GM23248 (cell line): ENCODE results near the gene NCKAP5L. TPM values are rescaled to one million over a fixed set of nuclear protein-coding genes. Genes with fewer than 3 reads are reported as not detected.

Experiments used
- DNase-seq: peaks from one replicate; pipeline ENCODE4 v3.0.0-alpha.2; 2015
- H2AFZ ChIP-seq: fragments of 200-600 bp; sonication (generic); 2 replicates; pipeline ENCODE4 v1.6.1; 2016; ENCODE audit warnings: antibody characterized with exemption
- H3F3A ChIP-seq: fragments of 200-600 bp; sonication (generic); 2 replicates; pipeline ENCODE4 v1.6.1; 2016; ENCODE audit warnings: mild to moderate bottlenecking, antibody characterized with exemption, mixed run types; ENCODE audit not compliant: insufficient read depth
- H3K27ac ChIP-seq: fragments of 200-600 bp; sonication (generic); 2 replicates; pipeline ENCODE4 v1.5.1; 2016; ENCODE audit warnings: mild to moderate bottlenecking
- H3K27me3 ChIP-seq: fragments of 200-600 bp; sonication (generic); replicated peaks from 2 replicates; pipeline ENCODE4 v1.6.1; 2016; ENCODE audit warnings: mild to moderate bottlenecking; ENCODE audit not compliant: insufficient read depth
- H3K36me3 ChIP-seq: fragments of 200-600 bp; sonication (generic); 2 replicates; pipeline ENCODE4 v1.6.1; 2016; ENCODE audit warnings: low read depth, mild to moderate bottlenecking
- H3K4me1 ChIP-seq: fragments of 200-600 bp; sonication (generic); 2 replicates; pipeline ENCODE4 v1.6.1; 2016; ENCODE audit warnings: mild to moderate bottlenecking; ENCODE audit not compliant: insufficient read depth
- H3K4me2 ChIP-seq: fragments of 200-600 bp; sonication (generic); one replicate; pipeline ENCODE4 v1.6.1; 2016; ENCODE audit warnings: mild to moderate bottlenecking; ENCODE audit not compliant: unreplicated experiment
- H3K4me3 ChIP-seq: fragments of 200-600 bp; sonication (generic); 2 replicates; pipeline ENCODE4 v1.5.1; 2016; ENCODE audit warnings: mild to moderate bottlenecking
- H3K79me2 ChIP-seq: fragments of 200-600 bp; sonication (generic); 2 replicates; pipeline ENCODE4 v1.6.1; 2016; ENCODE audit warnings: mild to moderate bottlenecking; ENCODE audit not compliant: insufficient read depth
- H3K9ac ChIP-seq: fragments of 200-600 bp; sonication (generic); 2 replicates; pipeline ENCODE4 v1.6.1; 2016; ENCODE audit warnings: mild to moderate bottlenecking
- H3K9me2 ChIP-seq: fragments of 200-600 bp; sonication (generic); 2 replicates; pipeline ENCODE4 v1.6.1; 2016; ENCODE audit warnings: mixed run types, mild to moderate bottlenecking, moderate library complexity; ENCODE audit not compliant: insufficient read depth
- H3K9me3 ChIP-seq: fragments of 200-600 bp; sonication (generic); one replicate; pipeline ENCODE4 v1.6.1; 2017; ENCODE audit warnings: low read depth
- H4K20me1 ChIP-seq: fragments of 200-600 bp; sonication (generic); 2 replicates; pipeline ENCODE4 v1.6.0; 2016; ENCODE audit not compliant: insufficient read depth
- EZH2 ChIP-seq: fragments of 200-600 bp; sonication (generic); IDR thresholded peaks from 2 replicates; pipeline ENCODE4 v1.6.1; 2018; ENCODE audit warnings: antibody characterized with exemption, mild to moderate bottlenecking; ENCODE audit not compliant: insufficient read depth, poor library complexity, severe bottlenecking
- EZH2phosphoT487 ChIP-seq: fragments of 200-600 bp; sonication (generic); IDR thresholded peaks from 2 replicates; pipeline ENCODE4 v1.6.1; 2018; ENCODE audit warnings: antibody characterized with exemption, moderate library complexity, mild to moderate bottlenecking, low read depth; ENCODE audit not compliant: insufficient read depth
- WGBS, 2 experiments: methylation state at CpG; one replicate each; pipeline ENCODE4 v1.1.6; 2015 to 2017; ENCODE audit warnings: low lambda C conversion rate in 2 of 2, low coverage in 1 of 2; ENCODE audit errors: missing lambda C conversion rate in 2 of 2; 5-methylcytosine and 5-hydroxymethylcytosine counted together
- in situ Hi-C: fragments of 300-500 bp; cut with MboI; formaldehyde crosslinking; loops from 2 replicates; pipeline ENCODE4 v1.15.0; 2020
- polyA plus RNA-seq: library from polyadenylated mRNA; unstranded; fragments of >200 nt; fragmentation: Nextera tagmentation; extraction: Ambion mirVana; gene quantifications from 2 replicates; pipeline ENCODE4 v1.2.1, GENCODE V29; 2016
- total RNA-seq: library from RNA; depleted of rRNA; stranded (reverse); fragments of >200 nt; shearing (Covaris generic); gene quantifications from 2 replicates; pipeline ENCODE4 v1.2.3, GENCODE V29; 2014

Gene NCKAP5L
- total and polyA plus RNA-seq, 2 experiments from 2014 or later: 14.1 to 28.4 TPM

- Histone ChIP-seq H3K36me3 (peaks cover 30% of the 10 kb centered on the region; the same call in 1 of the 2 replicates), H3K4me2 (no peak overlapping the region), H2AFZ (no peak overlapping the region), H3K79me2 (peaks cover 4% of the 10 kb centered on the region), H3K27me3 (no peaks in the 10 kb centered on the region), H3K4me3 (no peak overlapping the region), H3K27ac (no peak overlapping the region), H4K20me1 (0 out of 2 replicates have a peak, but pooled peaks cover 4% of the 10 kb centered on the region), H3K9me2 (no peaks in the 10 kb centered on the region), H3F3A (no peaks in the 10 kb centered on the region), H3K4me1 (no peaks in the 10 kb centered on the region), H3K9me3 (no peaks in the 10 kb centered on the region), H3K9ac (no peak overlapping the region)
- DNase-seq: no peak
- in situ Hi-C loops: no loop called here
- WGBS, 2 experiments: 90% methylated on average over 11 to 12 of the region's 12 CpGs
- TF ChIP-seq EZH2: no peak
- no peak for TF ChIP-seq EZH2phosphoT487
Measured at GRCh38 chr12:49803693-49804450, 24.3 kb downstream of the NCKAP5L start.

DNA sequence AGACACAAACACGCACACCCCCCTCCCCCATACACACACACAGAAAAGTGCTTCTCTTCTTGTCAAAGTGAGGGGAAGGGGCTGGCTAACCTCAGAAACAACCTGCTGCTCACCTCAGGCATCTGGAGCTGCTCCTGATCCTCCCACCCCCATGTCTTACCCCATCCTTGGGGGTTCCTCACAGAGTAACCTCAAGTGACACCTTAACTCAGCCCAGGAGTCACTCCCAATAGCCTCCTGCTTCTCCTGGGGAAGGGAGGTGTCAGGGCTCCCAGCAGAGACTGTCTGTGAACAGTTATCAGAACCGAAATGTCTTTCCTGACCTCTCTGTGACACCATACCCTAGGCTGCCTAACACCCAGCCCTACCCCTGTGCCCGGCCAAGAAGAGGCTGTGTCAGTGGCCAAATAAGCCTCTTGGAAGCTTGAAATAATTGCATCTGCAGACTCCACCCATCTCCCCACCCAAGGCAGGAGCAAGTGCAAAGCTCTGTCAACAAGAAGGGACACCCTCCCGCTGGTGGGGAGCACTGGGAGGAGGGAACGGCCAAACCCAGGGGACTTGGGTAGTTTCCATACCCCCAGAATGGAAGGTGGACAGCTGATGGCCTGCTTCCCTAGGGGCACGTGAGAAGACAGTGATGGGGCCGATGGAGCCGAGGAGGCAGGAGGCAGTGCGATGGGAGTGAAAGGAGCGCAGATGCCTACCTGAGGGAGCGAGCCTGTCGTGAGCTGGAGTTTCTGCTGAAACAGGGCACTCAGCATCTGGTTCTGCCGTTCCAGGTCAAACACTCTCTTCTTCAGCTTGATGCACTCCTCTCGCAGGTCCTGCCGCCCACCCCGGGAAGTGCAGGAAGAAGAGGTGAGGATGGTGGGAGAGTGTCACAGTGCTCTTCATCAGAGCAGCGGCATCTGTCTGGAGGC, 26.8 kb downstream of the NCKAP5L start:
- H3F3A ChIP-seq: no peaks in the 10 kb centered on the region
- no peaks in the 10 kb centered on the region for H4K20me1 ChIP-seq
- no peak overlapping the region for H3K4me2 ChIP-seq
- in situ Hi-C loops: no loop called here
- TF ChIP-seq EZH2phosphoT487: no peak
- TF ChIP-seq EZH2: no peak
- no peak overlapping the region for H3K27ac ChIP-seq
- H3K27me3 ChIP-seq: no peaks in the 10 kb centered on the region
- H3K4me1 ChIP-seq: no peaks in the 10 kb centered on the region
- no peaks in the 10 kb centered on the region for H3K9me2 ChIP-seq
- no peak overlapping the region for H3K4me3 ChIP-seq
- no peak overlapping the region for H3K9ac ChIP-seq
- WGBS, 2 experiments: 73 to 74% methylated on average over 17 of the region's 17 CpGs
- no peaks in the 10 kb centered on the region for H3K9me3 ChIP-seq
- peaks cover 4% of the 10 kb centered on the region for H3K79me2 ChIP-seq
- H2AFZ ChIP-seq: no peak overlapping the region
- peaks cover 32% of the 10 kb centered on the region; the same call in 1 of the 2 replicates for H3K36me3 ChIP-seq
- no peak for DNase-seq

GRCh38 chr12:49800421-49801140, 27.6 kb downstream of the NCKAP5L start:
- H3K4me3 ChIP-seq: no peak overlapping the region
- no peaks in the 10 kb centered on the region for H3K4me1 ChIP-seq
- peaks cover 32% of the 10 kb centered on the region; the same call in 1 of the 2 replicates for H3K36me3 ChIP-seq
- 91 to 92% methylated on average over 11 of the region's 11 CpGs for WGBS, 2 experiments
- no peak overlapping the region for H3K4me2 ChIP-seq
- no peak overlapping the region for H3K9ac ChIP-seq
- H3F3A ChIP-seq: no peaks in the 10 kb centered on the region
- H3K27me3 ChIP-seq: no peaks in the 10 kb centered on the region
- peaks cover 4% of the 10 kb centered on the region for H3K79me2 ChIP-seq
- no peak for TF ChIP-seq EZH2
- no peak for TF ChIP-seq EZH2phosphoT487
- H3K9me2 ChIP-seq: no peaks in the 10 kb centered on the region
- DNase-seq: no peak
- no peak overlapping the region for H2AFZ ChIP-seq
- no peak overlapping the region for H3K27ac ChIP-seq
- in situ Hi-C loops: no loop called here
- H3K9me3 ChIP-seq: no peaks in the 10 kb centered on the region
- H4K20me1 ChIP-seq: no peaks in the 10 kb centered on the region

DNA sequence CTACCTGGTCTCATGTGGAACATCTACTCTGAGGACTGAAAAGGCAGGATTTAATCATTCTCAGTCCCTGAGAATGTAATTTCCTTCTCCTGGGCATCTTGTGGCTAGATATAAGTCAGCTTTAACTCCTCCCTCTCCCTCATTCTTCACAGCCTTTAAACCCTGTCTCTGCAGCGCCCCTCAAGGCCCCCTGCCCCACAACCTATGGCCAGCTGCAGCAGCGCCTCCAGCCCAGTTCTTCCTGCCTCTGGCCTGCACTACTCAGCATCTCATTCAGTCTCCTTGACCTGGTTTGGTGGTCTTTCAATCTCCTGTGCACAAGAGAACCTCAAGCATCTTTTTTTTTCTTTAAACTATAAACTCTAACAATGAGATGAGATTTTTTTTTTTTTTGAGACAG, 29.3 kb downstream of the NCKAP5L start:
- Histone ChIP-seq H3F3A (no peaks in the 10 kb centered on the region), H3K9me3 (no peaks in the 10 kb centered on the region), H4K20me1 (no peaks in the 10 kb centered on the region), H3K79me2 (no peaks in the 10 kb centered on the region; the same call in 1 of the 2 replicates), H3K27ac (no peak overlapping the region), H3K36me3 (peaks cover 28% of the 10 kb centered on the region; the same call in 1 of the 2 replicates), H3K4me3 (no peak overlapping the region), H3K9ac (no peak overlapping the region), H3K9me2 (no peaks in the 10 kb centered on the region), H3K27me3 (no peaks in the 10 kb centered on the region), H3K4me1 (no peaks in the 10 kb centered on the region), H2AFZ (no peak overlapping the region), H3K4me2 (no peak overlapping the region)
- no peak for DNase-seq
- TF ChIP-seq EZH2phosphoT487: no peak
- TF ChIP-seq EZH2: no peak
- 95 to 100% methylated on average over 2 of the region's 2 CpGs for WGBS, 2 experiments
- in situ Hi-C loops: no loop called here
